HepG2 (cell line): Measurements from ENCODE around the gene TMEM253. TPM values are rescaled to one million over a fixed set of nuclear protein-coding genes. Genes with fewer than 3 reads are reported as not detected.

Experiments
- ARID5B ChIP-seq: IDR thresholded peaks from 2 replicates; pipeline ENCODE4 v1.4.0; 2020; ENCODE audit warnings: mild to moderate bottlenecking, missing genetic modification reagents
- FOXO1 ChIP-seq: sonication (generic); formaldehyde crosslinking; IDR thresholded peaks from 2 replicates; pipeline ENCODE4 v1.4.0; 2020; ENCODE audit warnings: missing genetic modification reagents
- IRF9 ChIP-seq: sonication (generic); formaldehyde crosslinking; IDR thresholded peaks from 2 replicates; pipeline ENCODE4 v1.8.0; 2022; ENCODE audit warnings: missing genetic modification reagents, mild to moderate bottlenecking, borderline replicate concordance
- MTA1 ChIP-seq: sonication (generic); formaldehyde crosslinking; IDR thresholded peaks from 2 replicates; pipeline ENCODE4 v1.4.0; 2020; ENCODE audit warnings: missing genetic modification reagents, mild to moderate bottlenecking, borderline replicate concordance
- ZNF468 ChIP-seq: sonication (generic); formaldehyde crosslinking; IDR thresholded peaks from 2 replicates; pipeline ENCODE4 v1.8.0; 2022; ENCODE audit warnings: mild to moderate bottlenecking, moderate library complexity, missing genetic modification reagents
- ZSCAN25 ChIP-seq: sonication (generic); formaldehyde crosslinking; IDR thresholded peaks from 2 replicates; pipeline ENCODE4 v1.8.0; 2022; ENCODE audit warnings: mild to moderate bottlenecking, missing genetic modification reagents
- polyA plus RNA-seq, 8 experiments: library from polyadenylated mRNA; depleted of rRNA in 3 of 8; stranded (reverse) in 7 of 8; unstranded in 1 of 8; fragments of >200 nt; fragmentation: Illumina TruSeq in 4 of 8; extraction: Trizol in 4 of 8; gene quantifications; 2 replicates each; pipeline versions ENCODE4 v1.2.1 to v1.2.3, GENCODE V29; 2011 to 2016; ENCODE audit warnings: low read depth in 4 of 8, missing spikeins in 1 of 8, mixed read lengths in 1 of 8; ENCODE audit not compliant: insufficient read depth in 1 of 8
- total RNA-seq, 5 experiments: library from RNA; depleted of rRNA; stranded (reverse); fragments of >200 nt; fragmentation: Illumina TruSeq; extraction: Trizol; gene quantifications; 2 replicates each; pipeline ENCODE4 v1.2.3, GENCODE V29; 2016; ENCODE audit warnings: low read depth in 1 of 5

The TMEM253 gene
- total and polyA plus RNA-seq, 2 of the 13 experiments (the other 11 are each of a cell fraction or from before 2014, with no cell fraction given), result 0.29 to 0.45 TPM

GRCh38 chr14:21093769-21094681 lies 6.8 kb upstream of the TMEM253 start (continued):
- no peak for TF ChIP-seq MTA1 (CRISPR knock-in tag)
- peak; percentile 72 for TF ChIP-seq ZSCAN25 (CRISPR knock-in tag)
- no peak for TF ChIP-seq ZNF468 (CRISPR knock-in tag)
- no peak for TF ChIP-seq ARID5B (CRISPR knock-in tag)
- no peak for TF ChIP-seq FOXO1 (CRISPR knock-in tag)
- peak; percentile 35; the same call in 1 of the 2 replicates for TF ChIP-seq IRF9
